ENCODE measurements around the gene WNT3A.

- TF ChIP-seq JUNB (IDR thresholded peaks at IDR 0.05; ENCODE audit: unreplicated experiment) = no peak
- TF ChIP-seq CTCF (conservative IDR thresholded peaks at IDR 0.05; ENCODE audit: low read depth in 2 of 2) = no peak
- no peak for TF ChIP-seq EZH2 (IDR thresholded peaks at IDR 0.05; ENCODE audit: low read depth, unreplicated experiment)
- TF ChIP-seq EZH2phosphoT487 (IDR thresholded peaks at IDR 0.05; ENCODE audit: unreplicated experiment) = no peak
- no peak for TF ChIP-seq ZNF114 (CRISPR knock-in tag; IDR thresholded peaks at IDR 0.05)
- TF ChIP-seq ZNF462 (CRISPR knock-in tag; IDR thresholded peaks at IDR 0.05) = no peak
- no peak for TF ChIP-seq POLR2AphosphoS5 (IDR thresholded peaks at IDR 0.05; ENCODE audit: low read depth)
- TF ChIP-seq NANOG (IDR thresholded peaks at IDR 0.05; ENCODE audit: borderline replicate concordance) = no peak
Observed at GRCh38 chr1:228082918-228083870, 76.4 kb downstream of the WNT3A start.

Data from GM23338 (cell line).